A549 (cell line): ENCODE measurements around the gene TRAF3IP1.

Source experiments
- CHD4 ChIP-seq: fragments of 200-600 bp; sonication (generic); IDR thresholded peaks from 2 replicates; pipeline ENCODE4 v1.6.1; 2016; ENCODE audit warnings: antibody characterized with exemption, mild to moderate bottlenecking, borderline replicate concordance
- CTCF ChIP-seq: fragments of >200 bp; sonication (Bioruptor Twin); formaldehyde crosslinking; IDR thresholded peaks from 3 replicates; pipeline ENCODE4 v1.5.1; 2016
- MAFK ChIP-seq: fragments of 450-650 bp; IDR thresholded peaks from 2 replicates; pipeline ENCODE4 v1.6.1; 2014; ENCODE audit not compliant: partially characterized antibody
- MYC ChIP-seq: IDR thresholded peaks from 2 replicates; pipeline ENCODE4 v1.6.1; 2012; ENCODE audit warnings: mild to moderate bottlenecking, inconsistent platforms, low read length, improper control_type of control experiment, borderline replicate concordance
- PBX3 ChIP-seq: IDR thresholded peaks from 2 replicates; pipeline ENCODE4 v1.6.1; 2012
- RCOR1 ChIP-seq: fragments of 150-350 bp; IDR thresholded peaks from 2 replicates; pipeline ENCODE4 v1.6.1; 2014; ENCODE audit warnings: antibody characterized with exemption, low read length, low read depth
- RNF2 ChIP-seq: fragments of 200-600 bp; sonication (generic); IDR thresholded peaks from 2 replicates; pipeline ENCODE4 v1.6.1; 2016; ENCODE audit warnings: low read depth, mild to moderate bottlenecking, antibody characterized with exemption, moderate library complexity, borderline replicate concordance
- SREBF2 ChIP-seq: fragments of 450-650 bp; IDR thresholded peaks from 2 replicates; pipeline ENCODE4 v1.6.1; 2014; ENCODE audit warnings: mild to moderate bottlenecking, moderate library complexity

- no peak for TF ChIP-seq CTCF
- no peak for TF ChIP-seq RCOR1
- no peak for TF ChIP-seq PBX3
- TF ChIP-seq CHD4 = no peak
- no peak for TF ChIP-seq SREBF2
- TF ChIP-seq RNF2 = no peak
- no peak for TF ChIP-seq MAFK
- TF ChIP-seq MYC = no peak
These were observed 31.0 kb downstream of the TRAF3IP1 start for GRCh38 chr2:238351315-238351714.
